22Rv1 (cell line): ENCODE data around the gene ZFAND2B.

Experiments used
- ZFX ChIP-seq: fragments of 450-650 bp; IDR thresholded peaks from 2 replicates; pipeline ENCODE4 v1.6.1; 2017; ENCODE audit warnings: antibody characterized with exemption, borderline replicate concordance
- TF ChIP-seq, protein P1 (sequence below): fragments of 450-650 bp; IDR thresholded peaks from 2 replicates; pipeline ENCODE4 v1.5.1; 2017; ENCODE audit warnings: mild to moderate bottlenecking

DNA sequence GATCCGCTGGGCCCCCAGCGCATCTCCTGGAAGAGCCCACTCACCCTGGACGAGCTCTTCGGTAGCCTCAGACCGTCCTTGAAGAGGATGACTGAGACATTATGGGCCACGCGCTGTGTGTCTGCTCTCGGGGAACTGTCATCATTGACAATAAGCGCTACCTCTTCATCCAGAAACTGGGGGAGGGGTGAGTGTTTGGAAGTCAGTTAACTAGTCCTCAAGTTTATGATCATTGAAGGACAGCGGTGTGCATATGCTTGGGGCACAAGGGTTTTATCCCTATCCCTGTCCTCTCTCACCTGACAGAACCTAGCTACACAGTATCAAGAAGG is 39.3 kb downstream of the ZFAND2B start:
- TF ChIP-seq, protein P1, sequence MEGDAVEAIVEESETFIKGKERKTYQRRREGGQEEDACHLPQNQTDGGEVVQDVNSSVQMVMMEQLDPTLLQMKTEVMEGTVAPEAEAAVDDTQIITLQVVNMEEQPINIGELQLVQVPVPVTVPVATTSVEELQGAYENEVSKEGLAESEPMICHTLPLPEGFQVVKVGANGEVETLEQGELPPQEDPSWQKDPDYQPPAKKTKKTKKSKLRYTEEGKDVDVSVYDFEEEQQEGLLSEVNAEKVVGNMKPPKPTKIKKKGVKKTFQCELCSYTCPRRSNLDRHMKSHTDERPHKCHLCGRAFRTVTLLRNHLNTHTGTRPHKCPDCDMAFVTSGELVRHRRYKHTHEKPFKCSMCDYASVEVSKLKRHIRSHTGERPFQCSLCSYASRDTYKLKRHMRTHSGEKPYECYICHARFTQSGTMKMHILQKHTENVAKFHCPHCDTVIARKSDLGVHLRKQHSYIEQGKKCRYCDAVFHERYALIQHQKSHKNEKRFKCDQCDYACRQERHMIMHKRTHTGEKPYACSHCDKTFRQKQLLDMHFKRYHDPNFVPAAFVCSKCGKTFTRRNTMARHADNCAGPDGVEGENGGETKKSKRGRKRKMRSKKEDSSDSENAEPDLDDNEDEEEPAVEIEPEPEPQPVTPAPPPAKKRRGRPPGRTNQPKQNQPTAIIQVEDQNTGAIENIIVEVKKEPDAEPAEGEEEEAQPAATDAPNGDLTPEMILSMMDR, result no peak
- TF ChIP-seq ZFX, result no peak
